WERI-Rb-1 (cell line): ENCODE measurements around the gene TMEFF2.

ENCODE experiments used
- DNase-seq: peaks from one replicate; pipeline ENCODE4 v3.0.0-alpha.2; 2020
- H3K27ac ChIP-seq: fragments of 250-450 bp; sonication (Bioruptor Pico); 2 replicates; pipeline ENCODE4 v1.5.1; 2020; ENCODE audit warnings: mild to moderate bottlenecking, moderate library complexity
- H3K27me3 ChIP-seq: fragments of 250-450 bp; sonication (Bioruptor Pico); 2 replicates; pipeline ENCODE4 v1.5.1; 2021; ENCODE audit warnings: mild to moderate bottlenecking, low read depth, moderate library complexity; ENCODE audit not compliant: insufficient read depth, severe bottlenecking
- H3K36me3 ChIP-seq: fragments of 250-450 bp; sonication (Bioruptor Pico); 2 replicates; pipeline ENCODE4 v1.5.1; 2020; ENCODE audit warnings: mild to moderate bottlenecking, moderate library complexity
- H3K4me3 ChIP-seq: 2 replicates; pipeline ENCODE4 v1.5.1; 2011; ENCODE audit warnings: low read depth, mild to moderate bottlenecking, control low read depth, low read length
- H3K9me3 ChIP-seq: fragments of 250-450 bp; sonication (Bioruptor Pico); 2 replicates; pipeline ENCODE4 v1.5.1; 2021; ENCODE audit warnings: mild to moderate bottlenecking, moderate library complexity; ENCODE audit not compliant: severe bottlenecking
- CTCF ChIP-seq: IDR thresholded peaks from 2 replicates; pipeline ENCODE4 v1.5.1; 2011; ENCODE audit warnings: low read depth, mild to moderate bottlenecking, control low read depth, inconsistent platforms, low read length

The TMEFF2 gene

GRCh38 chr2:191957996-191958860 lies 236.5 kb downstream of the TMEFF2 start:
- no peaks in the 10 kb centered on the region for H3K9me3 ChIP-seq
- no peak overlapping the region for H3K4me3 ChIP-seq
- H3K27me3 ChIP-seq = no peaks in the 10 kb centered on the region
- DNase-seq = no peak
- TF ChIP-seq CTCF = no peak
- no peaks in the 10 kb centered on the region for H3K36me3 ChIP-seq
- no peak overlapping the region for H3K27ac ChIP-seq

- no peak for TF ChIP-seq CTCF
- H3K27ac ChIP-seq = no peak overlapping the region
- no peak overlapping the region for H3K4me3 ChIP-seq
- H3K36me3 ChIP-seq = no peaks in the 10 kb centered on the region
- H3K9me3 ChIP-seq = no peaks in the 10 kb centered on the region
- H3K27me3 ChIP-seq = no peaks in the 10 kb centered on the region
- DNase-seq = no peak
Observed at GRCh38 chr2:191954451-191954850, 240.3 kb downstream of the TMEFF2 start.

DNA sequence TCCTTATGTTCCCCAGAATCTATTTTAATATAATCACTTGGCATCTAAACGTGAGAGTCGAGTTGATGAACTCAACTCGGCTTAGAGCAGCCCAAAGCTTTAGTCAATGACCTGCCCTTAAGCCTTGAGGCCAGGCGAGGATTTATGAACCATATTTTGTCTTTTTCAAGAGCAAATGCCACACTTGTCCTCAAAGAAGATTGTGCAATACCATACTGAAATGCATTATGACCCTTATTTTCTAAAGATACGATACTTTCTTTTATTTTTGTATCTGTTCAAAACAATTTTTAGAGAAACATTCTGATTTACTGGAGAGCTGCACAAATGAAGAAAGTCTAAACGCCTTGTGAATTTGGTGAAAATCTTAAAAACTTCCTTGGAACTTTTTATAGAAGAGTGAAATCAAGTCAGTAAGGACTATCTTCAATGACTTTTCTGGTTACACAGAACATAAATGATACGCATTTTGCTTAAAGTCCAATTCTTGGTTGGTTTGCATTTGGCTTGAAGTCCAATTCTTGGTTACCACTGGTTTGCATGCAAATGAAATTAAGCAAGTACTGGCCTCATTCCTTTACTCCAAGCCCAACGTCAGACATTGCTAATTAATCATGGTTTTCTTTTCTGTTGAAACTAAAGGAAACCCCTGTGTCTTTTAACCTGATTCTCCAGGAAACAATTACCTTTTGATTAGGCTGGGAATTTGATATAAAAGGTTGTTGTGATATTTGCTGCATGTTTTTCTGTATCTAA lies 242.0 kb downstream of the TMEFF2 start:
- Histone ChIP-seq H3K27me3 (no peaks in the 10 kb centered on the region), H3K36me3 (no peaks in the 10 kb centered on the region), H3K4me3 (no peak overlapping the region), H3K27ac (no peak overlapping the region), H3K9me3 (no peaks in the 10 kb centered on the region)
- TF ChIP-seq CTCF = no peak
- DNase-seq = no peak

- no peak for TF ChIP-seq CTCF
- Histone ChIP-seq H3K9me3 (no peaks in the 10 kb centered on the region), H3K27me3 (no peaks in the 10 kb centered on the region), H3K4me3 (no peak overlapping the region), H3K36me3 (no peaks in the 10 kb centered on the region), H3K27ac (no peak overlapping the region)
- no peak for DNase-seq
Observed at GRCh38 chr2:191951832-191952231, 242.9 kb downstream of the TMEFF2 start.

DNA sequence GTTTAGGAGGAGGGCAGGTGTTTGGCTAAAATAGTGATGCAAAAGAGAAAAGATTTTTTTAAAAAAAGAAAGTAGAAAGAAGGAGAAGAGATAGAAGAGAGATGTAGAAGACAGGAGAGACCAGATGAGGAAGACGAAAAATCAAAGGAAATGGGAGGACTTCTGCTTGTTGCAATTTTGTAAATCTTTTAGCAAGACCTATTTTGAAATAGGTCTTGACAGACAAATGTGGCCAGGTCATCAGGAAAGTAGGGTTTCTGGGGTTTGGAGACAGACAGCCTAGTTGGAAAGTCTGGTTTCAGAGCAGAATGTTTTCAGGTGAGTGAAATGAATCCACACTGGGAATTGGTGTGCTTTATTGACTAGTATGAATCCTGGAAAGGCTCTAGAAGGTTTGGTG lies 243.4 kb downstream of the TMEFF2 start:
- Histone ChIP-seq H3K27ac (no peak overlapping the region), H3K9me3 (no peaks in the 10 kb centered on the region), H3K36me3 (no peaks in the 10 kb centered on the region), H3K4me3 (no peak overlapping the region), H3K27me3 (no peaks in the 10 kb centered on the region)
- no peak for TF ChIP-seq CTCF
- DNase-seq = no peak
